Measurements from ENCODE around the gene MAP3K1.
A peak's percentile ranks its signal among the peaks of the same experiment; 100 is the strongest.
"Not testable (repeated sequence)": the region's sequence is repeated elsewhere in the genome, so short reads cannot be mapped to it uniquely, and the experiment has no call there.

MAP3K1 gene

GRCh38 chr5:56815658-56816545 lies 553 bp downstream of the MAP3K1 start:
- CTCF ChIA-PET: interaction anchor here (1.1 kb wide), 1 partner anchor 11 kb away, joined by 4 read pairs; no protein-coding TSS in a partner anchor
- Histone ChIP-seq H3K4me1 (ENCODE audit: control extremely low read depth in 1 of 4, control insufficient read depth in 4 of 4, insufficient read depth in 4 of 4, low read length in 3 of 4) (peaks cover 17 to 50% (median 31%) of the 10 kb centered on the region in 4 experiments), H3K9me3 (ENCODE audit: control extremely low read depth in 1 of 5, control insufficient read depth in 4 of 5, insufficient read depth in 2 of 5, low read depth in 1 of 5, low read length in 4 of 5) (no peaks in the 10 kb centered on the region), H3K27me3 (replicated peaks in 2 of 5; ENCODE audit: control insufficient read depth in 4 of 5, insufficient read depth in 5 of 5, low read length in 4 of 5) (no peaks in the 10 kb centered on the region), H3K4me3 (ENCODE audit: control insufficient read depth in 1 of 7, extremely low read depth in 1 of 7, insufficient read depth in 4 of 7, low read depth in 2 of 7, low read length in 6 of 7) (peak overlapping the region; percentile 86 to 98 (median 93)), H3K36me3 (ENCODE audit: control insufficient read depth in 4 of 4, insufficient read depth in 4 of 4, low read length in 3 of 4) (peaks cover 0 to 1% (median 0%) of the 10 kb centered on the region in 4 experiments), H3K27ac (ENCODE audit: insufficient read depth in 1 of 2, low read depth in 1 of 2, low read length in 2 of 2, poor library complexity in 1 of 2, severe bottlenecking in 2 of 2) (peak overlapping the region; percentile 64 to 82)
- POLR2A ChIA-PET: no interaction called here
- WGBS (ENCODE audit: insufficient coverage): 0% methylated on average over 68 of the region's 116 CpGs
- peak; percentile 36 to 72 (median 58) for DNase-seq

- peaks cover 0 to 4% (median 1%) of the 10 kb centered on the region in 4 experiments for H3K36me3 ChIP-seq (ENCODE audit: control insufficient read depth in 4 of 4, insufficient read depth in 4 of 4, low read length in 3 of 4)
- no peaks in the 10 kb centered on the region for H3K27me3 ChIP-seq (replicated peaks in 2 of 5; ENCODE audit: control insufficient read depth in 4 of 5, insufficient read depth in 5 of 5, low read length in 4 of 5)
- peak overlapping the region; percentile 86 to 98 (median 93) for H3K4me3 ChIP-seq (ENCODE audit: control insufficient read depth in 1 of 7, extremely low read depth in 1 of 7, insufficient read depth in 4 of 7, low read depth in 2 of 7, low read length in 6 of 7)
- DNase-seq: peak; percentile 61 to 88 (median 81)
- ChIA-PET CTCF (interaction anchor here (0.6 to 4.5 kb wide), 5 partner anchors 10 to 232 kb away, joined by 3 to 17 read pairs (median 3); no protein-coding TSS in a partner anchor), POLR2A (no interaction called here)
- H3K27ac ChIP-seq (ENCODE audit: insufficient read depth in 1 of 2, low read depth in 1 of 2, low read length in 2 of 2, poor library complexity in 1 of 2, severe bottlenecking in 2 of 2): peak overlapping the region; percentile 64 to 82
- H3K4me1 ChIP-seq (ENCODE audit: control extremely low read depth in 1 of 4, control insufficient read depth in 4 of 4, insufficient read depth in 4 of 4, low read length in 3 of 4): peaks cover 17 to 48% (median 31%) of the 10 kb centered on the region in 4 experiments
- 0% methylated on average over 28 of the region's 43 CpGs for WGBS (ENCODE audit: insufficient coverage)
- no peaks in the 10 kb centered on the region for H3K9me3 ChIP-seq (ENCODE audit: control extremely low read depth in 1 of 5, control insufficient read depth in 4 of 5, insufficient read depth in 2 of 5, low read depth in 1 of 5, low read length in 4 of 5)
Measured at GRCh38 chr5:56816546-56817081, 1.3 kb downstream of the MAP3K1 start.

GRCh38 chr5:56817263-56818014 lies 2.1 kb downstream of the MAP3K1 start:
- ChIA-PET POLR2A (no interaction called here), CTCF (interaction anchor here (0.6 to 4.5 kb wide), 4 partner anchors 10 to 233 kb away, joined by 3 to 17 read pairs (median 3); no protein-coding TSS in a partner anchor)
- no peaks in the 10 kb centered on the region for H3K27me3 ChIP-seq (replicated peaks in 2 of 5; ENCODE audit: control insufficient read depth in 4 of 5, insufficient read depth in 5 of 5, low read length in 4 of 5)
- peaks cover 0 to 4% (median 1%) of the 10 kb centered on the region in 4 experiments for H3K36me3 ChIP-seq (ENCODE audit: control insufficient read depth in 4 of 4, insufficient read depth in 4 of 4, low read length in 3 of 4)
- H3K9me3 ChIP-seq (ENCODE audit: control extremely low read depth in 1 of 5, control insufficient read depth in 4 of 5, insufficient read depth in 2 of 5, low read depth in 1 of 5, low read length in 4 of 5): no peaks in the 10 kb centered on the region
- peak overlapping the region in 6 of 7 experiments; percentile 86 to 98 (median 94) for H3K4me3 ChIP-seq (ENCODE audit: control insufficient read depth in 1 of 7, extremely low read depth in 1 of 7, insufficient read depth in 4 of 7, low read depth in 2 of 7, low read length in 6 of 7)
- peaks cover 12 to 40% (median 28%) of the 10 kb centered on the region in 4 experiments for H3K4me1 ChIP-seq (ENCODE audit: control extremely low read depth in 1 of 4, control insufficient read depth in 4 of 4, insufficient read depth in 4 of 4, low read length in 3 of 4)
- WGBS (ENCODE audit: insufficient coverage): 46% methylated on average over 4 of the region's 8 CpGs
- DNase-seq: no peak
- H3K27ac ChIP-seq (ENCODE audit: insufficient read depth in 1 of 2, low read depth in 1 of 2, low read length in 2 of 2, poor library complexity in 1 of 2, severe bottlenecking in 2 of 2): peak overlapping the region; percentile 64 to 82

GRCh38 chr5:56818450-56819037 lies 3.2 kb downstream of the MAP3K1 start:
- H3K27ac ChIP-seq (ENCODE audit: insufficient read depth in 1 of 2, low read depth in 1 of 2, low read length in 2 of 2, poor library complexity in 1 of 2, severe bottlenecking in 2 of 2): peak overlapping the region; percentile 50 to 82
- no peaks in the 10 kb centered on the region for H3K9me3 ChIP-seq (ENCODE audit: control extremely low read depth in 1 of 5, control insufficient read depth in 4 of 5, insufficient read depth in 2 of 5, low read depth in 1 of 5, low read length in 4 of 5)
- H3K27me3 ChIP-seq (replicated peaks in 2 of 5; ENCODE audit: control insufficient read depth in 4 of 5, insufficient read depth in 5 of 5, low read length in 4 of 5): no peaks in the 10 kb centered on the region
- H3K4me3 ChIP-seq (ENCODE audit: control insufficient read depth in 1 of 7, extremely low read depth in 1 of 7, insufficient read depth in 4 of 7, low read depth in 2 of 7, low read length in 6 of 7): peak overlapping the region in 5 of 7 experiments; percentile 46 to 74 (median 53)
- CTCF ChIA-PET: interaction anchor here (0.7 to 4.5 kb wide), 7 partner anchors 15 to 554 kb away, joined by 3 to 17 read pairs (median 3); no protein-coding TSS in a partner anchor
- peak in 2 of 3 donors; percentile 32 to 37 for DNase-seq
- H3K4me1 ChIP-seq (ENCODE audit: control extremely low read depth in 1 of 4, control insufficient read depth in 4 of 4, insufficient read depth in 4 of 4, low read length in 3 of 4): peaks cover 12 to 40% (median 28%) of the 10 kb centered on the region in 4 experiments
- peaks cover 0 to 4% (median 3%) of the 10 kb centered on the region in 4 experiments for H3K36me3 ChIP-seq (ENCODE audit: control insufficient read depth in 4 of 4, insufficient read depth in 4 of 4, low read length in 3 of 4)
- POLR2A ChIA-PET: no interaction called here
- 40% methylated on average over 1 of the region's 3 CpGs for WGBS (ENCODE audit: insufficient coverage)

GRCh38 chr5:56819060-56819881 lies 3.9 kb downstream of the MAP3K1 start:
- peaks cover 0 to 4% (median 3%) of the 10 kb centered on the region in 4 experiments for H3K36me3 ChIP-seq (ENCODE audit: control insufficient read depth in 4 of 4, insufficient read depth in 4 of 4, low read length in 3 of 4)
- peak overlapping the region; percentile 50 to 82 for H3K27ac ChIP-seq (ENCODE audit: insufficient read depth in 1 of 2, low read depth in 1 of 2, low read length in 2 of 2, poor library complexity in 1 of 2, severe bottlenecking in 2 of 2)
- no peaks in the 10 kb centered on the region for H3K27me3 ChIP-seq (replicated peaks in 2 of 5; ENCODE audit: control insufficient read depth in 4 of 5, insufficient read depth in 5 of 5, low read length in 4 of 5)
- WGBS (ENCODE audit: insufficient coverage): 20% methylated on average over 3 of the region's 6 CpGs
- H3K9me3 ChIP-seq (ENCODE audit: control extremely low read depth in 1 of 5, control insufficient read depth in 4 of 5, insufficient read depth in 2 of 5, low read depth in 1 of 5, low read length in 4 of 5): no peaks in the 10 kb centered on the region
- H3K4me3 ChIP-seq (ENCODE audit: control insufficient read depth in 1 of 7, extremely low read depth in 1 of 7, insufficient read depth in 4 of 7, low read depth in 2 of 7, low read length in 6 of 7): peak overlapping the region in 6 of 7 experiments; percentile 29 to 74 (median 50)
- H3K4me1 ChIP-seq (ENCODE audit: control extremely low read depth in 1 of 4, control insufficient read depth in 4 of 4, insufficient read depth in 4 of 4, low read length in 3 of 4): peaks cover 9 to 37% (median 26%) of the 10 kb centered on the region in 4 experiments
- peak; percentile 39 to 75 (median 63) for DNase-seq
- CTCF ChIA-PET: interaction anchor here (0.7 to 4.5 kb wide), 8 partner anchors 15 to 555 kb away, joined by 3 to 17 read pairs (median 4); no protein-coding TSS in a partner anchor
- POLR2A ChIA-PET: no interaction called here

- CTCF ChIA-PET; H3K27me3 ChIP-seq (replicated peaks in 2 of 5; ENCODE audit: control insufficient read depth in 4 of 5, insufficient read depth in 5 of 5, low read length in 4 of 5); H3K9me3 ChIP-seq (ENCODE audit: control extremely low read depth in 1 of 5, control insufficient read depth in 4 of 5, insufficient read depth in 2 of 5, low read depth in 1 of 5, low read length in 4 of 5); H3K36me3 ChIP-seq (ENCODE audit: control insufficient read depth in 4 of 4, insufficient read depth in 4 of 4, low read length in 3 of 4); DNase-seq; H3K27ac ChIP-seq (ENCODE audit: insufficient read depth in 1 of 2, low read depth in 1 of 2, low read length in 2 of 2, poor library complexity in 1 of 2, severe bottlenecking in 2 of 2); POLR2A ChIA-PET; H3K4me3 ChIP-seq (ENCODE audit: control insufficient read depth in 1 of 7, extremely low read depth in 1 of 7, insufficient read depth in 4 of 7, low read depth in 2 of 7, low read length in 6 of 7): not testable (repeated sequence)
- WGBS (ENCODE audit: insufficient coverage): 100% methylated on average over 4 of the region's 5 CpGs
- peaks cover 10 to 40% (median 27%) of the 10 kb centered on the region in 4 experiments for H3K4me1 ChIP-seq (ENCODE audit: control extremely low read depth in 1 of 4, control insufficient read depth in 4 of 4, insufficient read depth in 4 of 4, low read length in 3 of 4)
Measured at GRCh38 chr5:56821868-56822267, 6.5 kb downstream of the MAP3K1 start.

Measured in common myeloid progenitor, CD34-positive (primary cell).